ENCODE results near the gene CCDC169.

Gene CCDC169

DNA sequence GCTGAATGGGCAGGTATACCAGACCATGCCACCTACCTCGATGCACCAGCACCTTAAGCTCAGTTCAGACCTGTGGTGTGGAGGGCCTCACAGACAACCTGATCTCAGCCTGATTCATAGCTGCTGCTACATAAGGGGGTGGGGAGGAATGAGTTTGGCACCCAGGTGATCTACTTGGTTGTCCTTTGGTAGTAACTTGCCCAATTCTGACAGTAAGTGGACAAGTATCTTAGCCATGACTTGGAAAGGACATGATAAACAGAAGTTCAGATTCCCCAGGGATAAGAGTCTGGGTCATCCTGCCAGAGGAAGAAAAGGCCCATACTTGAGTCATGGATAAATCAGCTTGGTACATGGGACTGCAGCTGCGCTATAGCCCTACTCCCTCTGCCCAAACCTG is 54.9 kb downstream of the CCDC169 start:
- no peak for DNase-seq (ENCODE audit: low read depth)

DNA sequence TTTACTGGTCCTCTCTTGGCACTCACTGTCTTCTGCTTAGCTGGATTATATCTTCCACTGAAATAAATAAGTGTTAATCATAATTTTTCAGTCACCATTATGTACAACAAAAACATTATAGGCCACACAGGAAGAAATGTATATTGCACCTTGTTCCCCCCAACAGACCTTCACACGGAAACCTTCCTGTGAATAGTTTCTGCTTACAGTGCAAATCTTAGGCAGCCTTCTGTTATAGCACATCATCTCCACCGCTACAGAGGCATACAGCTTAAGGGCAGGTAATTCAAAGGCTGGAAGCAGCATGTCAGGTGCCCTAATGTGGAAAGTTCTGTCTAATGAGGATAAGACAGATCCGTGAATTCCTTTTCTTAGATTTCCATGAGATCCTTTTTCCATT is 66.4 kb downstream of the CCDC169 start:
- no peak for DNase-seq (ENCODE audit: low read depth)

DNA sequence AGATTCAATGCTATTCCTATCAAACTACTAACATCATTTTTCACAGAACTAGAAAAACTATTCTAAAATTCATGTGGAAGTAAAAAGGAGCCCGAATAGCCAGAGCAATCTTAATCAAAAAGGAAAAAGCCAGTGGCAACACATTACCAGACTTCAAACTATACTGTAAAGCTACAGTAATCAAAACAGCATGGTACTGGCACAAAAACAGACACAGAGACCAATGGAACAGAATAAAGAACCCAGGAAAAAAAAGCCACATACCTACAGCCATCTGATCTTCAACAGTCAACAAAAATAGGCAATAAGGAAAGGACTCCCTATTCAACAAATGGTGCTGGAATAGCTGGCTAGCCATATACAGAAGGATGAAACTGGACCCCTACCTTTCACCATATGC is 72.9 kb downstream of the CCDC169 start:
- DNase-seq (ENCODE audit: low read depth), result no peak

DNA sequence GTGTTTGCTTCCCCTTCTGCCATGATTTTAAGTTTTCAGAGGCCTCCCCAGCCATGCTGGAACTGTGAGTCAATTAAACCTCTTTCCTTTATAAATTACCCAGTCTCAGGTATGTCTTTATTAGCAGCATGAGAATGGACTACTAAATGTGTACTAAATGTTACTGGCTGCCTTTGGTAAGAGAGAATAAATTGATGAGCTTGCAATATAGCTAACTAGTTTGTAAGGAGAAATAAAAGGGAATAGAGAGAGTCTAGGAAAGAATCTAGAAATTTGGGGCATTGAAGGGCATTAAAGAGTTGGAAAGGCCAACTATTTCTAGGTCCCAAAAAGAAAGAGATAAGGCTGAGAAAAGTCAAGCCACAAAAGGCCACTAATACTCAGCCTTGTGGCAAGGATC is 77.7 kb downstream of the CCDC169 start:
- DNase-seq (ENCODE audit: low read depth), result no peak

DNA sequence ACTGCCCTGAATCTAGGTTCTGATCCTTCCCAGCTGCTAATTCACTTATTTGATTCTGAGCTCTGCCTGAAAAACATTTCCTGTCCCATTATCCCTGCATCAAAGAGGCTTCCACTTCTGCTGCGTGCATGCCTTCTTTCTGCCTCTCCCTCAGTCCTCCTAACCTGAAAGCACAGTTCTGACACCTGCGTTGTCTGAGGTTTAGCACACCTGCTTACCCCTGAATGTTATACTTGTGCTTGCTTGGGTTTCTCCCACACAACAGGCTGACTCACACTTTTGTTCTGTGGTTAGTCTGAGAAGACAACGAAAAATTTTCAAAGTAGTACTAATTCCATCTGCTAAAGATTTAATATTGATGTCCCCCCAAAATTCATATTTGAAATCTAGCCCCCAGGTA is 80.2 kb downstream of the CCDC169 start:
- no peak for DNase-seq (ENCODE audit: low read depth)

- DNase-seq (ENCODE audit: low read depth), result no peak
Measured at GRCh38 chr13:36214163-36214921, 83.3 kb downstream of the CCDC169 start, which contains the start of gene SOHLH2. SOHLH2 (minus strand) TSS chr13:36214556; CDS start chr13:36214526, 30 bp downstream.

DNA sequence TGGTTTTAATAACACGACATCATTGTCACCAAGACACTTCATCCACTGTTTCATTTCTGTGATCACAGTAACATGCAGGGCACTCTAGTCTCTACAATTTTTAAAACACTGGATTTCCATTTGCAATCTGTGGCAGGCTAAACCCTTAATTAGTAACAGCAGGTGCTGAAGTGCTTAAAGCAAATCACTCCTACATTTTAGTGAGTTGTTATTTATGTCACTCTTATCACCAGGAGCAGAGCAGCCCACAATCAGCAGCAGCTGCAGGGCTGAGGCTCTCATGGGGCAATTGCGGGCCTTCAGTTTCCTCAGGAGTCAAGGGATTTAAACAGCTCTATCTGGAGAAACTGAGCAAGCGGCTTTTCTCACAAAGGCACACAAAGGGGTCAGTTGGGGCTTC is 84.8 kb downstream of the CCDC169 start:
- no peak for DNase-seq (ENCODE audit: low read depth)

- DNase-seq (ENCODE audit: low read depth), result no peak
Measured at GRCh38 chr13:36211567-36211966, 86.0 kb downstream of the CCDC169 start.

DNA sequence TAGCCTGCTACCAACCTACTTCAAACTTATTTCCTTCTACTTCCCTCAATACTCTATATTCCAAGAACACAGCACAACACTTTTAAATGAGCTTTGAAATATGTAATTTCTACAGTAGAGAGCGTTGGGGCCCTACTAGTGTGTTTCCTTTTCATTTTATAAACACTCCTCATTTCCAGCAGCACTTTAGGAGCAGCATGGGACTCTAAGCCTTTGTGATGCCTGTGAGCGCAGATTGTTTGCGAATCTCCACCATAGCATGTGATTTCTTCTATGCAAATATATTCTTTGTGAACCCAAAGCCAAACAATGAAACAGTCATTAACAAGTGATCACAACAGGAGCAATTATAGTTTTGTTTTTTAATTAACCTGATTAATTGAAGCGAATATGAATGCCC is 86.9 kb downstream of the CCDC169 start:
- no peak for DNase-seq (ENCODE audit: low read depth)

DNA sequence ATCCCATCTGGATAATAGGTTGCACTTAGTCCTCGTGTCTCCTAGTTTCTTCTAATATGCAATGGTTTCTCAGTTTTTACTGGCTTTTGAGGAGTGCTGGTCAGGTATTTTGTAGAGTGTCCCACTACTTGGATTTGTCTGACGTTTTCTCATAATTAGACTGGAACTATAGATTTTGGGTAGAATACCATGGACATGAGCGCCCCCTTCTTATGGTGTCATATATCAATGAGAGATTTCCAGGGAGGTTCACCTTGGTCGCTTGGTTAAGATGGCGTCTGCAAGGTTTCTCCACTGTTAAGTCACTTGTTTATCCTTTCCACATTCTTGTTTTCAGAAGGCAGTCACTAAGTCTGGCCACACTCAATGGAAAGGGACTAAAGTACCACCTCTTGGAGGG is 89.9 kb downstream of the CCDC169 start:
- DNase-seq (ENCODE audit: low read depth), result no peak

GRCh38 chr13:36193151-36193855 is 104.3 kb downstream of the CCDC169 start:
- no peak for DNase-seq (ENCODE audit: low read depth)

- DNase-seq (ENCODE audit: low read depth), result no peak
Measured at GRCh38 chr13:36192166-36192565, 105.4 kb downstream of the CCDC169 start.

DNA sequence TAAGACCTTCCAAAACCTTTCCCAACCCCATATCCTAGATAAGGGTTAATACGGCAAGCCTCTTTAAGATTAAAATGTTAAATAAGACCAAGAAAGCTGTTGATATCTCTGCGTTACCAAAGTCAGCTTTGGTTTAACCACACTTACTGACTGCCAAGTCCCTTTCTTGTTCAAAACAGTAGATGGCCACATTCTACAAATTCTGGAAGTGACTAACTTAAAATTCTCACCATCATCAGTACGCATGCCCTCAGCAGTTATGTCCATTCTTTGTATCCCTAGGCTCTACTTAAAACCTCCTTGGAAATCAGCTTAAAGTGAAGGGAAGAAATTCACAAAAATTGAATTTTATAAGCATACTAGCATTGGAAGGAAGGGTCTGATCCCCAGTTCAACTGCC is 106.8 kb downstream of the CCDC169 start:
- no peak for DNase-seq (ENCODE audit: low read depth)

- no peak for DNase-seq (ENCODE audit: low read depth)
Measured at GRCh38 chr13:36188441-36188840, 109.2 kb downstream of the CCDC169 start.

DNA sequence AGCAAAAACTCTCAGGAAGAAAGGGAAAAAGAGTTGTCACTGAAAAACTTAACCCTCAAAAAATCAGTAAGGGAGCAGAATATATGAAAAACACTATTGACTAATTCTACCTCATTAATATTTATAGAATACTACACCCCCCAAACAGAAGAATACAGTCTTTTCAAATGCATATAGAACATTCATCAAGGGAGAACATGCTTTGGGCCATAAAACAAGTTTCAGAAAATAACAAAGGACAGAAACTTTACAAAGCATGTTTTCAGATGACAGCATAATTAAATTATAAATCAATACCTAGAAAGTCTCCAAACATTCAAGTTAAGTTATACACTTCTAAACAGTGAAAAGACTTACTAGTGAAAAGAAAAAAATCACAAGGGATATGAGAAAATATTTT is 113.7 kb downstream of the CCDC169 start:
- DNase-seq (ENCODE audit: low read depth), result no peak

All from GM04504 (cell line).